Measurements from ENCODE around the gene KIF26A.

- no peak for TF ChIP-seq TCF7L2 (IDR thresholded peaks at IDR 0.05; ENCODE audit: borderline replicate concordance, low read depth, low read length)
- no peak for TF ChIP-seq ZNF768 (tag by site-specific recombination; IDR thresholded peaks at IDR 0.05)
- TF ChIP-seq ZBTB10 (tag by site-specific recombination; IDR thresholded peaks at IDR 0.05), result no peak
These were observed 28.3 kb downstream of the KIF26A start for GRCh38 chr14:104166698-104167097.

Measured in HEK293 (cell line).